Tibial nerve (tissue), 4 donors: ENCODE results near the gene ENTPD3. TPM values are rescaled to one million over a fixed set of nuclear protein-coding genes. Genes with fewer than 3 reads are reported as not detected.
"Not testable (repeated sequence)": the region's sequence is repeated elsewhere in the genome, so short reads cannot be mapped to it uniquely, and the experiment has no call there.

ENCODE experiments used
- DNase-seq, 2 donors: peaks; one replicate each; pipeline ENCODE4 v3.0.0-alpha.2; 2019; ENCODE audit warnings: low spot score in 2 of 2
- H3K27ac ChIP-seq, 4 donors: fragments of 200-600 bp; sonication (generic) in 3 of 4; one replicate each; pipeline ENCODE4 v1.5.1; 2017 to 2019; ENCODE audit warnings: mild to moderate bottlenecking in 1 of 4
- H3K27me3 ChIP-seq, 2 donors: fragments of 200-600 bp; sonication (generic) in 1 of 2; one replicate each; pipeline versions ENCODE4 v1.5.1 to v1.6.0; 2017 to 2019
- H3K36me3 ChIP-seq, 3 donors: fragments of 200-600 bp; sonication (generic); one replicate each; pipeline ENCODE4 v1.5.1; 2018 to 2019
- H3K4me1 ChIP-seq, 4 donors: fragments of 200-600 bp; sonication (generic) in 3 of 4; one replicate each; pipeline ENCODE4 v1.5.1; 2017 to 2019
- H3K4me3 ChIP-seq, 4 donors: fragments of 200-600 bp; sonication (generic) in 3 of 4; one replicate each; pipeline ENCODE4 v1.5.1; 2017 to 2019; ENCODE audit warnings: mild to moderate bottlenecking in 1 of 4, moderate library complexity in 1 of 4
- H3K9me3 ChIP-seq, 4 donors: fragments of 200-600 bp; sonication (generic) in 3 of 4; one replicate each; pipeline ENCODE4 v1.5.1; 2017 to 2019
- EP300 ChIP-seq, 2 donors: sonication (generic); formaldehyde crosslinking; IDR thresholded peaks; one replicate each; pipeline ENCODE4 v1.6.1; 2017; ENCODE audit warnings: antibody characterized with exemption in 2 of 2, mild to moderate bottlenecking in 1 of 2
- POLR2A ChIP-seq, 2 donors: fragments of 450-650 bp; IDR thresholded peaks; one replicate each; pipeline ENCODE4 v1.6.1; 2017; ENCODE audit warnings: antibody characterized with exemption in 2 of 2, mild to moderate bottlenecking in 2 of 2, moderate library complexity in 2 of 2
- WGBS, 2 donors: methylation state at CpG; one replicate each; pipeline ENCODE4 v1.1.5; 2018; 5-methylcytosine and 5-hydroxymethylcytosine counted together
- total RNA-seq, 4 donors: library from RNA; depleted of rRNA; stranded (reverse); fragments of >200 nt; gene quantifications; one replicate each; pipeline ENCODE4 v1.1.0, GENCODE V29; 2016
- TF ChIP-seq, protein P1 (sequence below), 5 experiments: fragments of 200-600 bp in 3 of 5; fragments of 450-650 bp in 2 of 5; sonication (generic) in 3 of 5; IDR thresholded peaks; one replicate each; pipeline ENCODE4 v1.5.1; 2016 to 2019; ENCODE audit warnings: antibody characterized with exemption in 5 of 5, mild to moderate bottlenecking in 3 of 5, moderate library complexity in 2 of 5

ENTPD3 gene
- total RNA-seq, 4 donors from 2014 or later: 0.22 to 0.60 (median 0.41) TPM

DNA sequence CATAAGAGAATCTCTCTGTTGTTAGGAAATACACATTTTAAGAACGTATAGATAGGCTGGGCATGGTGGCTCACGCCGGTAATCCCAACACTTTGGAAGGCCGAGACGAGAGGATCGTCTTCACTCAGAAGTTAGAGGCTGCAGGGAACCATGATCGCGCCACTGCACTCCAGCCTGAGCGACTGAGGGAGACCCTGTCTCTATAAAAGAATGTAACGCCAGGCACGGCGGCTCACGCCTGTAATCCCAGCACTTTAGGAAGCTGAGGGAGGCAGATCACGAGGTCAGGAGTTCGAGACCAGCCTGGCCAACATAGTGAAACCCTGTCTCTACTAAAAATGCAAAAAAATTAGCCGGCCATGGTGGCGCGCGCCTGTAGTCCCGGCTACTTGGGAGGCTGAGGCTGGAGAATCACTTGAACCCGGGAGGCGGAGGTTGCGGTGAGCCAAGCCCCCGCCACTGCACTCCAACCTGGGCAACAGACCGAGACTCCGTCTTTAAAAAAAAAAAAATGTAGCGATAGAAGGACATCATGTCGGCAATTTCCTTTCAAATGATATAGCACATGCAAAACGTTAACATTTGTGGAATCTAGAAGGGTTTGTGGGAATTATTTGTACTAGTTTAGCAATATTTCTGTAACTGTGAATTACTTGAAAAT is 69.4 kb downstream of the ENTPD3 start:
- Histone ChIP-seq H3K9me3 (no peaks in the 10 kb centered on the region), H3K4me1 (peaks cover 4 to 60% (median 26%) of the 10 kb centered on the region in 4 donors), H3K27ac (peak overlapping the region; percentile 59 to 96 (median 94)), H3K36me3 (peaks cover 0 to 33% (median 24%) of the 10 kb centered on the region in 3 donors), H3K4me3 (peak overlapping the region; percentile 82 to 99 (median 90)), H3K27me3 (no peaks in the 10 kb centered on the region)
- TF ChIP-seq POLR2A (IDR thresholded peaks at IDR 0.05) (no peak), EP300 (IDR thresholded peaks at IDR 0.05) (no peak)
- TF ChIP-seq, protein P1, sequence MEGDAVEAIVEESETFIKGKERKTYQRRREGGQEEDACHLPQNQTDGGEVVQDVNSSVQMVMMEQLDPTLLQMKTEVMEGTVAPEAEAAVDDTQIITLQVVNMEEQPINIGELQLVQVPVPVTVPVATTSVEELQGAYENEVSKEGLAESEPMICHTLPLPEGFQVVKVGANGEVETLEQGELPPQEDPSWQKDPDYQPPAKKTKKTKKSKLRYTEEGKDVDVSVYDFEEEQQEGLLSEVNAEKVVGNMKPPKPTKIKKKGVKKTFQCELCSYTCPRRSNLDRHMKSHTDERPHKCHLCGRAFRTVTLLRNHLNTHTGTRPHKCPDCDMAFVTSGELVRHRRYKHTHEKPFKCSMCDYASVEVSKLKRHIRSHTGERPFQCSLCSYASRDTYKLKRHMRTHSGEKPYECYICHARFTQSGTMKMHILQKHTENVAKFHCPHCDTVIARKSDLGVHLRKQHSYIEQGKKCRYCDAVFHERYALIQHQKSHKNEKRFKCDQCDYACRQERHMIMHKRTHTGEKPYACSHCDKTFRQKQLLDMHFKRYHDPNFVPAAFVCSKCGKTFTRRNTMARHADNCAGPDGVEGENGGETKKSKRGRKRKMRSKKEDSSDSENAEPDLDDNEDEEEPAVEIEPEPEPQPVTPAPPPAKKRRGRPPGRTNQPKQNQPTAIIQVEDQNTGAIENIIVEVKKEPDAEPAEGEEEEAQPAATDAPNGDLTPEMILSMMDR (IDR thresholded peaks at IDR 0.05): no peak
- 54 to 62% methylated on average over 29 of the region's 29 CpGs for WGBS, 2 donors
- DNase-seq: no peak

DNA sequence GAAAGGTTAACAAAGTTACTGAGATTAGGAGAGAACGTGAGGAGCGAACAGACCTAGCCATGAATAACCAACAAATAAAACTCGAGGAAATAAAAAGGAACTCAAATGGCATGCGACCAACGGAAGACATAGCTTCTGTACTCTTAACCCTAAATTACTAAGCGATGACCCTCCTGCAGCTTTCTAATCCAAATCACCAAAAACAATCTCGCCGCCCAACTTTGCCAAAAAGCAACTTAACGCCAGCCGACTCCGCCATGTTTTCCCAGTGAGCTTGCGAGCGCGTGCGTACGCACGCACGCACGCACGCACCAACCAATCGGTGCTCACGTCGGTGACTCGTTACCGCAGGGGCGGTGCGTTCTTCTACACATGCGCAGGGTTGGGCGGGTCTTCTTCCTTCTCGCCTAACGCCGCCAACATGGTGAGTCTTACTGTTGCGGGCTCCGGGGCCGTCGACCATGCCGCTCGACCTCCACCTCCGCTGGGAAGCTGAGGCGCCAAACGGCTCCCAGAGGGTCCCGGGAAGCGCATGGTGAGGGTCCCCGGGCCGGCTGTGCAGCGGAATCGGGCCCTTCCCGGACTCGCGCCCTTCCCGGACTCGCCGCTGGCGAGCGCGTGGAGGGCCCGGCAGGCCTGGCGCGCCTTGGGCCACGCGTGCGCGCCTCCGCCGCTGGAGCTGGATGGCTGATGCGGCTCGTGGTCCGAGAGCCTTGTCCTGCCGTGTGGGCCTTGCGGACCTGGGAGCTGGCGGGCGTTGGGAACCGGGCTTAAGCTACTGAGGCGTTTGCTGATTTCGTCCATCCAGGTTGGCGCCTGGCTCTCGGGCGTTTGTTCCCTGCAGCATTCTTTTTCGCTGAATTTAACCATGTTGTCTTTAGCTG is 70.2 kb downstream of the ENTPD3 start, which contains the start of gene RPL14:
TSS of gene RPL14 (plus strand) at position 400 of the 884 bp plus-strand sequence. CDS start at position 533, 133 bp downstream.
- H3K4me1 ChIP-seq: peaks cover 4 to 52% (median 23%) of the 10 kb centered on the region in 4 donors
- 0 to 1% methylated on average over 47 to 56 of the region's 79 CpGs for whole genome bisulfite sequencing, 2 donors

DNA sequence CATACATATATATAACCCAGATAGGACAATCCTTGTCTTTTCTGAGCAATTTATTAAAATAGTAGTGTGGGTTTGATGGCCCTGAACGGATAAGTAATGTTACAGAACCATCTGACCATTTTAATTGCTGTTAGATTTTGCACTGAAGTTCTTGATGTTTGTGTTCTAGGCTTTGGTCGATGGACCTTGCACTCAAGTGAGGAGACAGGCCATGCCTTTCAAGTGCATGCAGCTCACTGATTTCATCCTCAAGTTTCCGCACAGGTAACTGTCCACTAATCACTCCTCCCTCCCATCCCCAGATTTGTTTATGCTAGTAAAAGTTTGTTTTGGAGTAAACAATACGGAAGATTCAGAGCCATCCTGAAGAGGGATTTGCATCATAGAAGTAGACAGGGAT is 71.5 kb downstream of the ENTPD3 start:
- no peak for TF ChIP-seq POLR2A (IDR thresholded peaks at IDR 0.05)
- TF ChIP-seq, protein P1 (IDR thresholded peaks at IDR 0.05): no peak
- TF ChIP-seq EP300 (IDR thresholded peaks at IDR 0.05): no peak
- DNase-seq: no peak
- H3K36me3 ChIP-seq: peaks cover 0 to 53% (median 31%) of the 10 kb centered on the region in 3 donors
- H3K4me3 ChIP-seq: peak overlapping the region in 1 of 4 donors; percentile 99
- no peaks in the 10 kb centered on the region for H3K27me3 ChIP-seq
- 90 to 91% methylated on average over 4 of the region's 4 CpGs for WGBS, 2 donors
- H3K9me3 ChIP-seq: no peaks in the 10 kb centered on the region
- peak overlapping the region in 2 of 4 donors; percentile 93 to 96 for H3K27ac ChIP-seq
- H3K4me1 ChIP-seq: peaks cover 4 to 45% (median 20%) of the 10 kb centered on the region in 4 donors

More for the DNA sequence above, 70.2 kb downstream of the ENTPD3 start, which contains the start of gene RPL14:
- Histone ChIP-seq H3K27ac (peak within 1 kb of the TSS; percentile 59 to 96 (median 94)), H3K9me3 (no peaks in the 10 kb centered on the region), H3K4me3 (peak within 1 kb of the TSS; percentile 82 to 99 (median 90)), H3K36me3 (peaks cover 0 to 40% (median 24%) of the 10 kb centered on the region in 3 donors), H3K27me3 (no peaks in the 10 kb centered on the region)
- DNase-seq: peak; percentile 93 to 96
- TF ChIP-seq EP300 (IDR thresholded peaks at IDR 0.05) (peak; percentile 87 to 98), POLR2A (IDR thresholded peaks at IDR 0.05) (peak; percentile 88 to 92)
- TF ChIP-seq, protein P1 (IDR thresholded peaks at IDR 0.05): peak in 2 of 5 experiments; percentile 43 to 44

DNA sequence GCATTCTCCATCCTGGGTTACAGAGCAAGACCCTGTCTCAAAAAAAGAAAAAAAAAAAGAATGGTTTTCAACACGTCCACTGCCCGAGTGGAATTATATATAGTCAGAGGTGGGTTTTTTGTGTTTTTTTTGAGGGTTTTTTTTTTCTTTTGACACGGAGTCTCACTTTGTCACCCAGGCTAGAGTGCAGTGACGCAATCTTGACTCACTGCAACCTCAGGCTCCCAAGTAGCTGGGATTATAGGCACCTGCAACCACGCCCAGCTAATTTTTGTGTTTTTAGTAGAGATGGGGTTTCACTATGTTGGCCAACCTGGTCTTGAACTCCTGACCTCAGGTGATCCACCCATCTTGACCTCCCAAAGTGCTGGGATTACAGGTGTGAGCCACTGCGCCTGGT is 73.5 kb downstream of the ENTPD3 start:
- not testable (repeated sequence) for H3K4me3 ChIP-seq, H3K27ac ChIP-seq, H3K9me3 ChIP-seq, H3K27me3 ChIP-seq, DNase-seq
- H3K4me1 ChIP-seq: peaks cover 4 to 38% (median 18%) of the 10 kb centered on the region in 4 donors
- WGBS, 2 donors: 81 to 88% methylated on average over 6 of the region's 6 CpGs
- H3K36me3 ChIP-seq: peaks cover 2 to 73% (median 39%) of the 10 kb centered on the region in 3 donors

DNA sequence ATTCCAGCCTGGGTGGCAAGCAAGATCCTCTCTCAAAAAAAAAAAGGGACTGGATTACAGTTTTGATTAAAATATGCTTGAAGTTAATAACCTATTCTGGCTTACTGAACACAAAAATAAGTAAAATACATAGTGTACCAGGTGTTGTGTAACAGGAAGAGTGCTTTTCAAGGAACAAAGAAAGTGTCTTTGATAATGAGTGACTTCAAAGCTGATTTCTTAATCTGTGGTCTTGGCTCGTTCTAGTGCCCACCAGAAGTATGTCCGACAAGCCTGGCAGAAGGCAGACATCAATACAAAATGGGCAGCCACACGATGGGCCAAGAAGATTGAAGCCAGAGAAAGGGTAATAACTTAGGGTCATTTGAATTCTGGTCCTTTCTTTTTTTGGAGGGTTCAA is 74.2 kb downstream of the ENTPD3 start:
- no peak for TF ChIP-seq POLR2A (IDR thresholded peaks at IDR 0.05)
- TF ChIP-seq EP300 (IDR thresholded peaks at IDR 0.05): no peak
- TF ChIP-seq, protein P1 (IDR thresholded peaks at IDR 0.05): no peak
- Histone ChIP-seq H3K27me3 (no peaks in the 10 kb centered on the region), H3K27ac (no peak overlapping the region), H3K4me3 (no peak overlapping the region), H3K9me3 (no peaks in the 10 kb centered on the region), H3K36me3 (peaks cover 2 to 80% (median 39%) of the 10 kb centered on the region in 3 donors), H3K4me1 (peaks cover 4 to 37% (median 16%) of the 10 kb centered on the region in 4 donors)
- DNase-seq: no peak
- 75 to 82% methylated on average over 3 of the region's 3 CpGs for WGBS, 2 donors

DNA sequence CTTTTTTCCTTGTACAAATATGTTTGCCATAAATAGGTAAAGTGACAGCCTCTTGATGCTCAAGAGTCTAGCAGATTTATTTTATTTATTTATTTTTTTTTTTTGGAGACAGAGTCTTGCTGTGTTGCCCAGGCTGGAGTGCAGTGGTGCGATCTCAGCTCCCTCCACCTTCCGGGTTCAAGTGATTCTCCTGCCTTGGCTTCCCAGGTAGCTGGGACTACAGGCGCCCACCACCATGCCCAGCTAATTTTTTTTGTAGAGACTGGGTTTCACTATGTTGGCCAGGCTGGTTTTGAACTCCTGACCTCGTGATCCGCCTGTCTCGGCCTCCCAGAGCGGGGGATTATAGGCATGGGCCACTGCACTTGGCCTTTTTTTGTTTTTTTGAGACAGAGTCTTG is 75.9 kb downstream of the ENTPD3 start:
- DNase-seq, H3K9me3 ChIP-seq, H3K27ac ChIP-seq, H3K4me3 ChIP-seq, H3K27me3 ChIP-seq: not testable (repeated sequence)
- Histone ChIP-seq H3K36me3 (peaks cover 2 to 90% (median 39%) of the 10 kb centered on the region in 3 donors), H3K4me1 (peaks cover 4 to 29% (median 10%) of the 10 kb centered on the region in 4 donors)
- 95 to 96% methylated on average over 7 of the region's 7 CpGs for WGBS, 2 donors
